Hepatocyte (in vitro differentiated cells): ENCODE measurements around the gene PAGE2. TPM values are rescaled to one million over a fixed set of nuclear protein-coding genes. Genes with fewer than 3 reads are reported as not detected.
"Not testable (repeated sequence)": the region's sequence is repeated elsewhere in the genome, so short reads cannot be mapped to it uniquely, and the experiment has no call there.

Experiments
- DNase-seq: peaks from one replicate; pipeline ENCODE4 v3.0.0-alpha.2; 2016; ENCODE audit warnings: low spot score
- H2AFZ ChIP-seq: fragments of 200-600 bp; sonication (generic); 2 replicates; pipeline ENCODE4 v1.6.0; 2016; ENCODE audit warnings: antibody characterized with exemption, mild to moderate bottlenecking
- H3K27ac ChIP-seq: fragments of 200-600 bp; sonication (generic); 2 replicates; pipeline ENCODE4 v1.5.1; 2016; ENCODE audit warnings: mild to moderate bottlenecking
- H3K27me3 ChIP-seq: fragments of 200-600 bp; sonication (generic); 2 replicates; pipeline ENCODE4 v1.6.1; 2016
- H3K36me3 ChIP-seq: fragments of 200-600 bp; sonication (generic); replicated peaks from 2 replicates; pipeline ENCODE4 v1.5.1; 2016; ENCODE audit warnings: low read depth; ENCODE audit not compliant: insufficient read depth
- H3K4me1 ChIP-seq: fragments of 200-600 bp; sonication (generic); 2 replicates; pipeline ENCODE4 v1.5.1; 2016; ENCODE audit warnings: mild to moderate bottlenecking, moderate library complexity; ENCODE audit not compliant: insufficient read depth
- H3K4me2 ChIP-seq: fragments of 200-600 bp; sonication (generic); 2 replicates; pipeline ENCODE4 v1.6.0; 2016
- H3K4me3 ChIP-seq: fragments of 200-600 bp; sonication (generic); 2 replicates; pipeline ENCODE4 v1.5.1; 2016; ENCODE audit warnings: mild to moderate bottlenecking
- H3K79me2 ChIP-seq: fragments of 200-600 bp; sonication (generic); 2 replicates; pipeline ENCODE4 v1.6.0; 2017; ENCODE audit warnings: mild to moderate bottlenecking
- H3K9me2 ChIP-seq: fragments of 200-600 bp; sonication (generic); replicated peaks from 2 replicates; pipeline ENCODE4 v1.6.0; 2017; ENCODE audit warnings: mild to moderate bottlenecking; ENCODE audit not compliant: insufficient read depth
- H3K9me3 ChIP-seq: fragments of 200-600 bp; sonication (generic); 2 replicates; pipeline ENCODE4 v1.5.1; 2016; ENCODE audit warnings: low read depth, mild to moderate bottlenecking
- H4K20me1 ChIP-seq: fragments of 200-600 bp; sonication (generic); 2 replicates; pipeline ENCODE4 v1.6.0; 2016; ENCODE audit warnings: mild to moderate bottlenecking; ENCODE audit not compliant: insufficient read depth, poor library complexity, severe bottlenecking
- EZH2 ChIP-seq: fragments of 200-600 bp; sonication (generic); IDR thresholded peaks from 2 replicates; pipeline ENCODE4 v1.6.1; 2016; ENCODE audit warnings: antibody characterized with exemption, mild to moderate bottlenecking, borderline replicate concordance
- EZH2phosphoT487 ChIP-seq: fragments of 200-600 bp; sonication (generic); IDR thresholded peaks from one replicate; pipeline ENCODE4 v1.6.1; 2018; ENCODE audit warnings: antibody characterized with exemption, mild to moderate bottlenecking, low read depth, moderate library complexity; ENCODE audit not compliant: unreplicated experiment, severe bottlenecking
- WGBS: methylation state at CpG from one replicate; pipeline ENCODE4 v1.1.6; 2016; ENCODE audit warnings: low lambda C conversion rate; ENCODE audit errors: missing lambda C conversion rate; 5-methylcytosine and 5-hydroxymethylcytosine counted together
- polyA plus RNA-seq: library from polyadenylated mRNA; unstranded; fragments of >200 nt; fragmentation: Nextera tagmentation; extraction: Ambion mirVana; gene quantifications from 2 replicates; pipeline ENCODE4 v1.2.1, GENCODE V29; 2016
- total RNA-seq: library from RNA; depleted of rRNA; stranded (reverse); fragments of >200 nt; gene quantifications from 2 replicates; pipeline ENCODE4 v1.2.3, GENCODE V29; 2014
- TF ChIP-seq, protein P1 (sequence below): fragments of 200-600 bp; sonication (generic); IDR thresholded peaks from 2 replicates; pipeline ENCODE4 v1.5.1; 2016; ENCODE audit warnings: antibody characterized with exemption, mild to moderate bottlenecking; ENCODE audit not compliant: poor library complexity

Gene PAGE2
- total RNA-seq = not detected in 2 replicates
- not detected in 2 replicates for polyA plus RNA-seq

- peaks cover 5% of the 10 kb centered on the region for H3K9me3 ChIP-seq
- TF ChIP-seq EZH2 = no peak
- TF ChIP-seq EZH2phosphoT487 = no peak
- TF ChIP-seq, protein P1, sequence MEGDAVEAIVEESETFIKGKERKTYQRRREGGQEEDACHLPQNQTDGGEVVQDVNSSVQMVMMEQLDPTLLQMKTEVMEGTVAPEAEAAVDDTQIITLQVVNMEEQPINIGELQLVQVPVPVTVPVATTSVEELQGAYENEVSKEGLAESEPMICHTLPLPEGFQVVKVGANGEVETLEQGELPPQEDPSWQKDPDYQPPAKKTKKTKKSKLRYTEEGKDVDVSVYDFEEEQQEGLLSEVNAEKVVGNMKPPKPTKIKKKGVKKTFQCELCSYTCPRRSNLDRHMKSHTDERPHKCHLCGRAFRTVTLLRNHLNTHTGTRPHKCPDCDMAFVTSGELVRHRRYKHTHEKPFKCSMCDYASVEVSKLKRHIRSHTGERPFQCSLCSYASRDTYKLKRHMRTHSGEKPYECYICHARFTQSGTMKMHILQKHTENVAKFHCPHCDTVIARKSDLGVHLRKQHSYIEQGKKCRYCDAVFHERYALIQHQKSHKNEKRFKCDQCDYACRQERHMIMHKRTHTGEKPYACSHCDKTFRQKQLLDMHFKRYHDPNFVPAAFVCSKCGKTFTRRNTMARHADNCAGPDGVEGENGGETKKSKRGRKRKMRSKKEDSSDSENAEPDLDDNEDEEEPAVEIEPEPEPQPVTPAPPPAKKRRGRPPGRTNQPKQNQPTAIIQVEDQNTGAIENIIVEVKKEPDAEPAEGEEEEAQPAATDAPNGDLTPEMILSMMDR = no peak
- 92% methylated on average over 30 of the region's 30 CpGs for WGBS
- no peaks in the 10 kb centered on the region for H3K36me3 ChIP-seq
- H2AFZ ChIP-seq = no peak within 1 kb of the TSS
- H3K79me2 ChIP-seq = no peaks in the 10 kb centered on the region
- H3K4me3 ChIP-seq = no peak within 1 kb of the TSS
- H3K4me1 ChIP-seq = no peaks in the 10 kb centered on the region
- H3K27me3 ChIP-seq = no peaks in the 10 kb centered on the region
- no peak for DNase-seq
- no peaks in the 10 kb centered on the region for H3K9me2 ChIP-seq
- H3K27ac ChIP-seq = no peak within 1 kb of the TSS
- H4K20me1 ChIP-seq = no peaks in the 10 kb centered on the region
- no peak within 1 kb of the TSS for H3K4me2 ChIP-seq
Measured at GRCh38 chrX:55088795-55089489, at the start of gene PAGE2. PAGE2 (plus strand) TSS chrX:55089018; CDS start chrX:55090021, 1,003 bp downstream.

GRCh38 chrX:55039471-55039870, 49.3 kb upstream of the PAGE2 start:
- DNase-seq = no peak
- Histone ChIP-seq H3K27me3 (no peaks in the 10 kb centered on the region), H3K9me3 (no peaks in the 10 kb centered on the region), H3K36me3 (no peaks in the 10 kb centered on the region), H2AFZ (no peak overlapping the region), H3K4me2 (no peak overlapping the region), H4K20me1 (no peaks in the 10 kb centered on the region), H3K4me3 (no peak overlapping the region), H3K79me2 (no peaks in the 10 kb centered on the region), H3K9me2 (no peaks in the 10 kb centered on the region), H3K4me1 (no peaks in the 10 kb centered on the region), H3K27ac (no peak overlapping the region)
- TF ChIP-seq, protein P1 = no peak
- TF ChIP-seq EZH2phosphoT487 = no peak
- TF ChIP-seq EZH2 = no peak
- WGBS = 72% methylated on average over 3 of the region's 3 CpGs

GRCh38 chrX:55041514-55041913, 47.3 kb upstream of the PAGE2 start:
- Histone ChIP-seq H2AFZ (no peak overlapping the region), H3K36me3 (no peaks in the 10 kb centered on the region), H3K9me2 (no peaks in the 10 kb centered on the region), H3K4me1 (no peaks in the 10 kb centered on the region), H3K9me3 (no peaks in the 10 kb centered on the region), H3K27ac (no peak overlapping the region), H3K79me2 (no peaks in the 10 kb centered on the region), H3K4me3 (no peak overlapping the region), H3K27me3 (no peaks in the 10 kb centered on the region), H4K20me1 (no peaks in the 10 kb centered on the region), H3K4me2 (no peak overlapping the region)
- WGBS = 94% methylated on average over 6 of the region's 6 CpGs
- TF ChIP-seq, protein P1 = no peak
- no peak for TF ChIP-seq EZH2
- no peak for TF ChIP-seq EZH2phosphoT487
- no peak for DNase-seq

GRCh38 chrX:55050599-55050998, 38.2 kb upstream of the PAGE2 start:
- not testable (repeated sequence) for H2AFZ ChIP-seq, H3K4me2 ChIP-seq, H3K9me2 ChIP-seq, DNase-seq, H3K36me3 ChIP-seq, H3K79me2 ChIP-seq, H3K27ac ChIP-seq, H3K4me1 ChIP-seq, H3K4me3 ChIP-seq, H4K20me1 ChIP-seq, H3K27me3 ChIP-seq, H3K9me3 ChIP-seq
- 72% methylated on average over 2 of the region's 2 CpGs for WGBS
